Activated T-helper 2 cell treated with anti-CD3 and anti-CD28 coated beads, Interferon-gamma antibody, Interleukin-2, Interleukin-4, amounts not matched to agents 10 μg/mL and 5 μg/mL and 100 μg/mL, durations not matched to agents 14 hours and 24 hours and 36 hours (primary cell): ENCODE results near the gene CIPC. TPM values are rescaled to one million over a fixed set of nuclear protein-coding genes. Genes with fewer than 3 reads are reported as not detected.
A peak's percentile ranks its signal among the peaks of the same experiment; 100 is the strongest.

Experiments
- DNase-seq: peaks from one replicate; pipeline ENCODE4 v3.0.0; 2021; ENCODE audit warnings: low spot score
- H3K27ac Mint-ChIP-seq: one replicate; pipeline ENCODE4 v1.8.0; 2021; ENCODE audit warnings: mixed read lengths
- H3K27me3 Mint-ChIP-seq: one replicate; pipeline ENCODE4 v1.8.0; 2021; ENCODE audit warnings: low read depth, mixed read lengths
- H3K36me3 Mint-ChIP-seq: one replicate; pipeline ENCODE4 v1.8.0; 2021; ENCODE audit warnings: low read depth, mixed read lengths
- H3K4me1 Mint-ChIP-seq: one replicate; pipeline ENCODE4 v1.8.0; 2021; ENCODE audit warnings: low read depth, mixed read lengths
- H3K4me3 Mint-ChIP-seq: one replicate; pipeline ENCODE4 v1.8.0; 2021; ENCODE audit warnings: low read depth, mild to moderate bottlenecking, moderate library complexity, mixed read lengths
- H3K9me3 Mint-ChIP-seq: one replicate; pipeline ENCODE4 v1.8.0; 2021; ENCODE audit warnings: mixed read lengths
- intact Hi-C: fragments of 100-400 bp; cut with micrococcal nuclease; formaldehyde crosslinking; loops from one replicate; pipeline ENCODE4 v1.15.1; 2023
- total RNA-seq: library from RNA; stranded (reverse); gene quantifications from 2 replicates; pipeline ENCODE4 v1.2.3, GENCODE V29; 2022

CIPC gene
- total RNA-seq = 10.9 and 11.3 TPM in 2 replicates

DNA sequence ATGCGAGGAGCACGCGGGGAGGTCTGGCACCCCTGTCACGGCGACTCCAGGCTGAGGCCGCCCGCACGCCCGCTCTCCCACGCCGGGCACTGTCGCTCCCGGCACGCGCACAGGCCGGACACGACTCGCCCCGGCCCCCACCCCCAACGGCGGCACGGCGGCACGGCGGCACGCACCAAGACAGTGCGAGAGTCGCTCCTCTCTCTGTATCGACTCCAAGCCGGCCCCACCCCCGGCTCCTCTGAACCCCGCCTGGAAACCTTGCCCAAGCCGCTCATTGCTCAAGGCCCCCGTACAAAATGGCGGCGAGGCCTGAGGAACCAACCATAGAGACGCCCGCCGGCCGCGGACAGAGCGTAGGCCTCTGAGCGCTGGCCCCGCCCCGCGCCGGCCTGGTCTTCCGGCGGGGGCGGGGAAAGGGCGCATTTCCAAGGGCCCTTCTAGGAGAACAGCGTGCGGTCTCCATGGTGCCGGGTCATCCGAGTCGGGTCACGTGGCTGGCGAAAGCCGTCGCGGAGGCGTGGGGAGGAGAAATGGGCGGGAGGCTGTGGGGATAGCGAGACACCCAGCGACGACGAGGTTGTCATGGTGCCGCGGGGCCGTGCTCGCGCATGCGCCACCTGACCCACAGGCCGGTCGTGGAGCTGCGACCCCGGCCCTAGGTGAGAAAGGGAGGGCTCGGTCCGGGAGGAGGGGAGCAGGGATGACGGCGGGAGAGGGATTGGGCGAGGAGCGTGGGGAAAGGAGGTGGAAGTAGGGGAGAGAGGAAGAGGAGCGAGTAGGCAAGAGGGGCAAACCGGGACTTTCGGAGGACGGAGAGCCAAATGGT lies at the start of gene CIPC:
Gene CIPC (plus strand): TSS at position 559 of the 829 bp plus-strand sequence. CDS start 7,451 bp downstream, outside the sequence.
- no peaks in the 10 kb centered on the region for H3K36me3 Mint-ChIP-seq
- no peaks in the 10 kb centered on the region for H3K27me3 Mint-ChIP-seq
- peaks cover 24% of the 10 kb centered on the region for H3K4me1 Mint-ChIP-seq
- no peaks in the 10 kb centered on the region for H3K9me3 Mint-ChIP-seq
- peak within 1 kb of the TSS; percentile 97 for H3K27ac Mint-ChIP-seq
- peak; percentile 100 for DNase-seq
- intact Hi-C loops = loop anchor here (1.0 to 10.0 kb wide), 7 partner anchors 27 to 946 kb away; partner anchors contain the start of genes GPATCH2L, GSTZ1 and VIPAS39
- peak within 1 kb of the TSS; percentile 91 for H3K4me3 Mint-ChIP-seq

GRCh38 chr14:77051116-77051515 lies 46.9 kb upstream of the CIPC start:
- DNase-seq = no peak
- H3K4me1 Mint-ChIP-seq = peaks cover 29% of the 10 kb centered on the region
- no peak overlapping the region for H3K27ac Mint-ChIP-seq
- no peaks in the 10 kb centered on the region for H3K9me3 Mint-ChIP-seq
- H3K27me3 Mint-ChIP-seq = no peaks in the 10 kb centered on the region
- intact Hi-C loops = no loop called here
- H3K4me3 Mint-ChIP-seq = no peak overlapping the region
- H3K36me3 Mint-ChIP-seq = peaks cover 5% of the 10 kb centered on the region

- intact Hi-C loops = loop anchor here (1.0 kb wide), 1 partner anchor 139 kb away; no protein-coding TSS in a partner anchor
- peaks cover 19% of the 10 kb centered on the region for H3K4me1 Mint-ChIP-seq
- no peaks in the 10 kb centered on the region for H3K9me3 Mint-ChIP-seq
- DNase-seq = no peak
- peaks cover 5% of the 10 kb centered on the region for H3K36me3 Mint-ChIP-seq
- H3K27ac Mint-ChIP-seq = no peak overlapping the region
- H3K27me3 Mint-ChIP-seq = no peaks in the 10 kb centered on the region
- H3K4me3 Mint-ChIP-seq = no peak overlapping the region
Observed at GRCh38 chr14:77052281-77053044, 45.6 kb upstream of the CIPC start.

DNA sequence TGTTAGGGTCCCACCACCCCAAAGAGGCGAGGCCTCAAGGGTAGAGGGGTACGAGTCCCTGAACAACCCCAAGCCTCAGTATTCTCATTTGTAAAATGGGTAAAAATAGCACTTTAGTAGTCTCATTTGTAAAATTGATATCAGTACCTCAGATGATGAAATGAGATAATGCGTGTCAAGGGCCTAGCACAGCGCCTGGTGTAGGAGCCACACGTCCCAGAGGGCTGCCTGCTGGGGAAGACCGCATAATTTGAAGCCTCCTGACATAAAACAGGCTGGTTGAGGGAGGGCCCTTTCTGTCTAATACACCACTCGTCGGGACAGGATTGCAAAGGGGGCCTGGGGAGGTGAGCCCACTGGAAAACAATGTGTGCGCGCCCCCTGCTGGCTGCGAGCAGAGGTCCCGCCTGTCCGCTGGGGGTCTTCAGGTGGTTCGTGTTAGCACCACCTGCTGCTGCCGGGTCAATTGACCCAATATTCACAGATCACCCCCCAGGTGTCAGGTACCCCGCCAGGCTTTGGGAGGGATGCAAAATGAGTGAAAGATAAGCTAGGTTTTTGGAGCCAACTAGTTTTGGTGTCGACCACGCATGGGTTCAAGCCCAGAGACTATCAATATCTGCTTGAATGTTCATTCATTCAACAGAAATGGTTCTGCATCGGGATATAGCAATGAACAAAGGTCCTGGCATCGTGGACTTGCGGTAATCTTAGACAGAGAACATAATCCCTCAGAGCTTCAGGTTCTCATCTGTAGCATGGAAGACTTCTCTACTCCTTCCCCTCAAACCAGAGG lies 44.8 kb upstream of the CIPC start:
- Mint-ChIP-seq H3K4me3 (no peak overlapping the region), H3K9me3 (no peaks in the 10 kb centered on the region), H3K4me1 (peaks cover 19% of the 10 kb centered on the region), H3K27me3 (no peaks in the 10 kb centered on the region), H3K27ac (no peak overlapping the region), H3K36me3 (peaks cover 5% of the 10 kb centered on the region)
- intact Hi-C loops = loop anchor here (1.0 kb wide), 1 partner anchor 140 kb away; no protein-coding TSS in a partner anchor
- peak; percentile 57 for DNase-seq

GRCh38 chr14:77055306-77055705 lies 42.8 kb upstream of the CIPC start:
- Mint-ChIP-seq H3K4me1 (peaks cover 22% of the 10 kb centered on the region), H3K27me3 (no peaks in the 10 kb centered on the region), H3K27ac (no peak overlapping the region), H3K36me3 (peaks cover 5% of the 10 kb centered on the region), H3K4me3 (no peak overlapping the region), H3K9me3 (no peaks in the 10 kb centered on the region)
- DNase-seq = no peak
- intact Hi-C loops = no loop called here

DNA sequence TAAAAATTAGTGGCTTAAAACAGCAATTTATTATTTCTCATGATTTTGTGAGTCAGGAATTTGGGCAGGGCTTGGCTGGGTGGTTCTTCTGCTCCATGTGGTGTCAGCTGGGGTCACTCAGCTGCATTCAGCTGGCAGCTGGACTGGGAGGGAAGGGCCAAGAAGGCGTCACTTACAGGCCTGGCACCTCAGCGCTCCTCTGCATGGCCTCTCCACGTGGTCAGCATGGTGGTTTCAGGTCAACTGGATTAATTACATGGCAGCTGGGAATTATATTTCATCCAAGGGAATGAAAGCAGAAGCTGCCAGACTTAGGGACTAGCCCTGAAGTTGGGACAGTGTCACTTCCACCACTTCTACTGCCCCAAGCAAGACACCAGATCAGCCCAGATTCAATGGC lies 42.1 kb upstream of the CIPC start:
- H3K36me3 Mint-ChIP-seq = peaks cover 5% of the 10 kb centered on the region
- no peaks in the 10 kb centered on the region for H3K27me3 Mint-ChIP-seq
- H3K4me1 Mint-ChIP-seq = peaks cover 22% of the 10 kb centered on the region
- DNase-seq = no peak
- no peak overlapping the region for H3K27ac Mint-ChIP-seq
- no peak overlapping the region for H3K4me3 Mint-ChIP-seq
- no peaks in the 10 kb centered on the region for H3K9me3 Mint-ChIP-seq
- intact Hi-C loops = no loop called here

DNA sequence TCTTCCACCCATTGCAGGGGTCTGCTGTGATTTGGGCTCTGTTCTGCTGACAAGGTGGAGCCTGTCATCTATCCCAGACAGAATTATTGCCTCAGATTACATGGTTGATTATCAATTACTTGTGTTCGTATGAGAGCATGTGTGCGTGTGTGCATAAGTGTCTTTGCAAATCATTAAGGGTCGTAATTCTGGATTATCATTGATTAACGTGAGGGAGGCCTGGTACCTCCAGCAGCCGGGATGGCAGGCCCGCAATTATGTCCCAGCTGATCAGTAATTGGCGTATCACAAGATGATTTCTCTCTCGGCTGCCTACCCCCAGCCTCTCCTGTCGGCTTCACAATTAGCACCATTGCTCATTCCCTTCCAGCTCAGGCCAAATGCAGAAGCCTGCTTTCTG lies 39.9 kb upstream of the CIPC start:
- DNase-seq = no peak
- Mint-ChIP-seq H3K4me3 (no peak overlapping the region), H3K9me3 (no peaks in the 10 kb centered on the region), H3K36me3 (peaks cover 5% of the 10 kb centered on the region), H3K27me3 (no peaks in the 10 kb centered on the region), H3K27ac (no peak overlapping the region), H3K4me1 (peaks cover 12% of the 10 kb centered on the region)
- intact Hi-C loops = no loop called here

DNA sequence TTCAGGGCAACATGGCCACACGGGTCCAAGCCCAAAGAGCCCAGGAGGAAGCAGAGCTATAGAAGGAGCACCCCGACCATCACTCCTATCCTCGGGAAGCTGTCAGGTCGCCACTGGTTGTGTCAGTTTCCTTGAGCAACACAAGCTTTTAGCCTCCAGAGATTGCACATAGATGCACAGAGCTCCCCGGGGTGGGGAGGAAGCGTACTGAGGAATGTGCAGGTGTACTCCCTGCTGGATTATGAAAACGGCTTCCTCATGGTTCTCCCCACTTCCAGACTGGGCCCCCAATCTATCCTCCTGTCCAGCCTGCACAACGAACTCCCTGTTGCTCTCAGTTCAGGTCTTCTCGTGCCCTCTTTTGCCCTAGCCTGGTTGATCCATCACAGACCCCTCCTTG lies 39.3 kb upstream of the CIPC start:
- H3K9me3 Mint-ChIP-seq = no peaks in the 10 kb centered on the region
- peaks cover 5% of the 10 kb centered on the region for H3K36me3 Mint-ChIP-seq
- no peaks in the 10 kb centered on the region for H3K27me3 Mint-ChIP-seq
- H3K4me1 Mint-ChIP-seq = peaks cover 12% of the 10 kb centered on the region
- no peak for DNase-seq
- no peak overlapping the region for H3K27ac Mint-ChIP-seq
- no peak overlapping the region for H3K4me3 Mint-ChIP-seq
- intact Hi-C loops = no loop called here

DNA sequence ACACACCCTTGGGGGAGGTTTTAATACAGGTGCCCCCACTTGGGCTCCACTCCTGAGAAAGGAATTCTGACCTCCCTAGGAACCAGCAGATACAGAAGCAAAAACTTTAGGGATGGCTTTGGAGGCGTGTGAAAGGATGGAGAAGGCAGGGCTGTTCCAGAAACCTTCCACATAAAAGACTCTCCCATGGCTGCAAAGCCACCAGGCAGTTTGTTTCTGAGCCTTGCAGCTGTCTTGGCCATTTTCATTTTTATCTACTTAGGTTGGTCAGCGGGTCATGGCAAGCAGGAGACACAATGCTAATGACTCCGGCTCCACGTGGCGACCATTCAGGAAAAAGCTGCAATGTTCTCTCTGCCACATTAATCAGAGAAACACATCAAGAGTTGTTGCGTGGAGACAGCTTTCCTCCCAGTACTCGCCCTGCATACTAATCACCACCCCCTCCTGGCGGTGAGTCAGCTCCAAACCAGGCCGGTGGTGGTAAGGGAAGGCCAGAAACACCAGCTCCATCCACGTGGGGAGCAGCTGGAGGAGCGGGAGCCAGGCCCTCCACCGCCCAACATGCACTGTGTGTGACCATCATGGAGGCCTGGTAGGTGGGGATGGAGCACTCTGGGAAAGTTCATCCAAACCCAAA lies 38.7 kb upstream of the CIPC start:
- intact Hi-C loops = no loop called here
- Mint-ChIP-seq H3K36me3 (peaks cover 5% of the 10 kb centered on the region), H3K4me3 (no peak overlapping the region), H3K9me3 (no peaks in the 10 kb centered on the region), H3K27me3 (no peaks in the 10 kb centered on the region), H3K27ac (no peak overlapping the region), H3K4me1 (peaks cover 12% of the 10 kb centered on the region)
- no peak for DNase-seq

DNA sequence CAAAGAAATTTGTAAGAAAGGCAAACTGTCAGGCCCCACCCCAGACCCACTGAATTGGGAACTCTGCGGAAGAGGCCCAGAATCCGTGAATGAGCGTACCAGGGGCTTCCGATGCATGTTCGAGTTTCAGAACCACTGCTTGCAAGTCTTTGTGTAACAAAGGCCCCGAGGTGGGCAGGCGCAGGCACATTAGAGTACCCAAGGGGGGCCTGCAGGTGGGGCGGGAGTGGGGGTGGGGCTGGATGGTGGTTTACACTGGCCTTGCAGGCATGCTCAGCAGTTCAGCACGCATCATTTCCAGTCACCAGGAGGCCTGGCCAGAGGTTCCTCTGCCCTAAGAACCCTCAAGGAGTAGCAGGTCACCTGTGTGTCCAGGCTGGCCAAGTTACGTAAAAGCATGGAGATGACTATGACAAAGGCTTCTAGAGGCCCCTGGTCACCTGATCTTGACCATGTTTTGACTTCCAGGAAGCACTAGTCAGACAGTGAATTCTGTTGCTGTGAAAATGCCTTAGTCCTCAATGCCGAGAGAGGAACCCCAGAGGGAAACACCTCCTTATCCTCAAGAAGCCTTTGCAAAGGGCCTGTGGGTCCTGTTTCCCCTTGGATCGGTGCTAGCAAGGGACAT lies 36.3 kb upstream of the CIPC start:
- no peaks in the 10 kb centered on the region for H3K9me3 Mint-ChIP-seq
- intact Hi-C loops = no loop called here
- no peak for DNase-seq

DNA sequence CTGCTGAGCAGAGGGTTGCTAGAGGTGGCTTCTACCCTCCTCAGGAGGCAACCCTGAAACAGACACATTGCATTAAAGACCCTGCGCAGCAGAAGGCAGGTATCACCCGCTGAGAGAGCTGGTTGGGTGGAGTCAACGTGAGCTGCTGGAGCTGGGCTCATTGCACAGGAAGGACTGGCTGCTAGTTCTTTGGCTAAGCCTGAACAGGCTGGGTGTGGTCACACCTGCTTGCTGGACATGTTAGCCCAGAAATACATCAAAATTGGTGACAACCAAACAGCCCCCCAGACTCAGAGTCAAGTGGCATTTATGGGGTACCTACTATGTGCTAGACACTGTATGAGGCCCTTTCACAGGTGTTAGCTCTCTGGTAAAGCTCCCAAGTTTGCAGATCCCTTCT lies 35.8 kb upstream of the CIPC start:
- Mint-ChIP-seq H3K27me3 (no peaks in the 10 kb centered on the region), H3K9me3 (no peaks in the 10 kb centered on the region), H3K4me1 (peaks cover 3% of the 10 kb centered on the region), H3K36me3 (no peaks in the 10 kb centered on the region), H3K4me3 (no peak overlapping the region), H3K27ac (no peak overlapping the region)
- no peak for DNase-seq
- intact Hi-C loops = no loop called here

More for the DNA sequence above, 36.3 kb upstream of the CIPC start:
- Mint-ChIP-seq H3K36me3 (no peaks in the 10 kb centered on the region), H3K4me1 (peaks cover 3% of the 10 kb centered on the region), H3K4me3 (no peak overlapping the region), H3K27ac (no peak overlapping the region), H3K27me3 (no peaks in the 10 kb centered on the region)
